Gastroesophageal sphincter (tissue), 4 donors: ENCODE results near the gene ADGB. TPM values are rescaled to one million over a fixed set of nuclear protein-coding genes. Genes with fewer than 3 reads are reported as not detected.

ENCODE experiments used
- ATAC-seq: fragments of 150-250 bp; one replicate; pipeline ENCODE4 v1.9.1; 2016; ENCODE audit warnings: mild to moderate bottlenecking, moderate library complexity
- H3K27ac ChIP-seq, 4 donors: fragments of 200-600 bp; sonication (generic) in 3 of 4; 1 replicate in 3 of 4; 2 replicates in 1 of 4; pipeline ENCODE4 v1.5.1; 2016 to 2019
- H3K27me3 ChIP-seq: fragments of 200-600 bp; sonication (generic); one replicate; pipeline ENCODE4 v1.5.1; 2019
- H3K36me3 ChIP-seq, 2 donors: fragments of 200-600 bp; sonication (generic); one replicate each; pipeline ENCODE4 v1.5.1; 2019; ENCODE audit warnings: control low read depth in 1 of 2
- H3K4me1 ChIP-seq, 3 donors: fragments of 200-600 bp; sonication (generic); 1 replicate in 2 of 3; 2 replicates in 1 of 3; pipeline ENCODE4 v1.5.1; 2016 to 2019; ENCODE audit warnings: control low read depth in 2 of 3
- H3K4me3 ChIP-seq, 2 donors: fragments of 200-600 bp; sonication (generic); one replicate each; pipeline ENCODE4 v1.5.1; 2019; ENCODE audit warnings: mild to moderate bottlenecking in 1 of 2, moderate library complexity in 1 of 2
- H3K9me3 ChIP-seq, 3 donors: fragments of 200-600 bp; sonication (generic); one replicate each; pipeline ENCODE4 v1.5.1; 2017 to 2019; ENCODE audit warnings: control low read depth in 2 of 3
- CTCF ChIP-seq, 4 experiments: fragments of 200-600 bp in 2 of 4; fragments of 450-650 bp in 2 of 4; sonication (generic) in 1 of 4; IDR thresholded peaks; one replicate each; pipeline ENCODE4 v1.5.1; 2017 to 2019; ENCODE audit warnings: antibody characterized with exemption in 4 of 4, mild to moderate bottlenecking in 2 of 4, moderate library complexity in 2 of 4
- EP300 ChIP-seq: sonication (generic); formaldehyde crosslinking; IDR thresholded peaks from one replicate; pipeline ENCODE4 v1.6.1; 2017; ENCODE audit warnings: antibody characterized with exemption, mild to moderate bottlenecking
- POLR2A ChIP-seq, 2 donors: fragments of 450-650 bp; IDR thresholded peaks; one replicate each; pipeline ENCODE4 v1.6.1; 2017; ENCODE audit warnings: antibody characterized with exemption in 2 of 2, mild to moderate bottlenecking in 2 of 2, moderate library complexity in 1 of 2
- POLR2AphosphoS5 ChIP-seq: sonication (generic); formaldehyde crosslinking; IDR thresholded peaks from one replicate; pipeline ENCODE4 v1.6.1; 2017; ENCODE audit warnings: antibody characterized with exemption
- WGBS, 2 donors: methylation state at CpG; one replicate each; pipeline ENCODE4 v1.1.5; 2018; ENCODE audit warnings: low coverage in 1 of 2; 5-methylcytosine and 5-hydroxymethylcytosine counted together
- small RNA-seq, 4 donors: library from RNA; depleted of rRNA; stranded (forward); fragments of <200 nt; gene quantifications; one replicate each; pipeline ENCODE3, GENCODE V24; 2016
- total RNA-seq, 4 donors: library from RNA; depleted of rRNA; stranded (reverse); fragments of >200 nt; gene quantifications; one replicate each; pipeline ENCODE4 v1.1.0, GENCODE V29; 2016

ADGB gene
- total RNA-seq, 4 donors from 2014 or later, result not detected

GRCh38 chr6:146862508-146862919, 263.7 kb downstream of the ADGB start:
- ATAC-seq, result no peak
- TF ChIP-seq POLR2AphosphoS5 (no peak), EP300 (no peak), POLR2A (IDR thresholded peaks at IDR 0.05) (no peak), CTCF (IDR thresholded peaks at IDR 0.05) (no peak)
- Histone ChIP-seq H3K27me3 (no peaks in the 10 kb centered on the region), H3K27ac (no peak overlapping the region), H3K36me3 (no peaks in the 10 kb centered on the region), H3K4me3 (no peak overlapping the region), H3K4me1 (peaks cover 0 to 6% (median 0%) of the 10 kb centered on the region in 3 donors), H3K9me3 (no peaks in the 10 kb centered on the region)
- 90 to 100% methylated on average over 2 to 4 of the region's 4 CpGs for WGBS, 2 donors

- Histone ChIP-seq H3K27me3 (no peaks in the 10 kb centered on the region), H3K36me3 (no peaks in the 10 kb centered on the region), H3K27ac (no peak overlapping the region), H3K9me3 (no peaks in the 10 kb centered on the region), H3K4me3 (no peak overlapping the region), H3K4me1 (no peaks in the 10 kb centered on the region)
- TF ChIP-seq POLR2A (IDR thresholded peaks at IDR 0.05) (no peak), EP300 (no peak), CTCF (IDR thresholded peaks at IDR 0.05) (no peak), POLR2AphosphoS5 (no peak)
- ATAC-seq, result no peak
- WGBS, 2 donors, result 74 to 88% methylated on average over 4 of the region's 4 CpGs
These were observed 265.5 kb downstream of the ADGB start for GRCh38 chr6:146864300-146864699.

- ATAC-seq, result no peak
- no peak for TF ChIP-seq POLR2A (IDR thresholded peaks at IDR 0.05)
- TF ChIP-seq EP300, result no peak
- no peak for TF ChIP-seq POLR2AphosphoS5
- no peak for TF ChIP-seq CTCF (IDR thresholded peaks at IDR 0.05)
- H3K36me3 ChIP-seq, result no peaks in the 10 kb centered on the region
- no peak overlapping the region for H3K27ac ChIP-seq
- H3K9me3 ChIP-seq, result no peaks in the 10 kb centered on the region
- H3K4me3 ChIP-seq, result no peak overlapping the region
- no peaks in the 10 kb centered on the region for H3K27me3 ChIP-seq
- no peaks in the 10 kb centered on the region for H3K4me1 ChIP-seq
- 87% methylated on average over 2 of the region's 2 CpGs; no CpG with 5 or more reads in 1 of the 2 donors for WGBS, 2 donors
These were observed 266.1 kb downstream of the ADGB start for GRCh38 chr6:146864885-146865284.

Small RNAs within 50 kb of the gene (small RNA-seq; reads per million reads assigned to genes)
- gene RNU6-906P, result 0 reads per million in 4 donors

Other genes starting within 250 kb of the ADGB start
- 10 to 100 TPM; 23.0 to 47.4 (median 34.1) TPM for gene RAB32, start 55.1 kb upstream of the ADGB start, total RNA-seq